ENCODE results near the gene AEBP1.

AEBP1 gene

GRCh38 chr7:44142028-44142427 is 37.9 kb downstream of the AEBP1 start:
- DNase-seq (ENCODE audit: low read depth in 2 of 2): no peak

- no peak for DNase-seq (ENCODE audit: low read depth in 2 of 2)
Measured at GRCh38 chr7:44143646-44144250, 39.6 kb downstream of the AEBP1 start.

GRCh38 chr7:44144426-44144967 is 40.4 kb downstream of the AEBP1 start:
- no peak for DNase-seq (ENCODE audit: low read depth in 2 of 2)

- DNase-seq (ENCODE audit: low read depth in 2 of 2): no peak
Measured at GRCh38 chr7:44144968-44145478, 40.9 kb downstream of the AEBP1 start.

GRCh38 chr7:44145479-44145968 is 41.4 kb downstream of the AEBP1 start:
- DNase-seq (ENCODE audit: low read depth in 2 of 2): peak; percentile 44 to 45

GRCh38 chr7:44145969-44146911 is 42.1 kb downstream of the AEBP1 start:
- peak; percentile 41 to 74 for DNase-seq (ENCODE audit: low read depth in 2 of 2)

GRCh38 chr7:44147026-44147991 is 43.2 kb downstream of the AEBP1 start:
- no peak for DNase-seq (ENCODE audit: low read depth in 2 of 2)

- DNase-seq (ENCODE audit: low read depth in 2 of 2): no peak
Measured at GRCh38 chr7:44148166-44148565, 44.0 kb downstream of the AEBP1 start.

- DNase-seq (ENCODE audit: low read depth in 2 of 2): no peak
Measured at GRCh38 chr7:44148961-44149536, 44.9 kb downstream of the AEBP1 start.

GRCh38 chr7:44149571-44150465 is 45.7 kb downstream of the AEBP1 start:
- DNase-seq (ENCODE audit: low read depth in 2 of 2): no peak

GRCh38 chr7:44150466-44150832 is 46.3 kb downstream of the AEBP1 start:
- no peak for DNase-seq (ENCODE audit: low read depth in 2 of 2)

GRCh38 chr7:44150966-44151941 is 47.1 kb downstream of the AEBP1 start:
- DNase-seq (ENCODE audit: low read depth in 2 of 2): no peak

GRCh38 chr7:44151956-44152355 is 47.8 kb downstream of the AEBP1 start:
- no peak for DNase-seq (ENCODE audit: low read depth in 2 of 2)

- no peak for DNase-seq (ENCODE audit: low read depth in 2 of 2)
Measured at GRCh38 chr7:44152971-44153947, 49.1 kb downstream of the AEBP1 start.

GRCh38 chr7:44153948-44154335 is 49.8 kb downstream of the AEBP1 start:
- DNase-seq (ENCODE audit: low read depth in 2 of 2): no peak

- no peak for DNase-seq (ENCODE audit: low read depth in 2 of 2)
Measured at GRCh38 chr7:44154703-44155102, 50.6 kb downstream of the AEBP1 start.
